ENCODE measurements around the gene CDKN1A. TPM values are rescaled to one million over a fixed set of nuclear protein-coding genes. Genes with fewer than 3 reads are reported as not detected.

The CDKN1A gene
- polyA plus RNA-seq, result 100 to 1,000 TPM in 2 of 3 donors, 10 to 100 TPM in 1; 92.4 to 540 (median 441) TPM

DNA sequence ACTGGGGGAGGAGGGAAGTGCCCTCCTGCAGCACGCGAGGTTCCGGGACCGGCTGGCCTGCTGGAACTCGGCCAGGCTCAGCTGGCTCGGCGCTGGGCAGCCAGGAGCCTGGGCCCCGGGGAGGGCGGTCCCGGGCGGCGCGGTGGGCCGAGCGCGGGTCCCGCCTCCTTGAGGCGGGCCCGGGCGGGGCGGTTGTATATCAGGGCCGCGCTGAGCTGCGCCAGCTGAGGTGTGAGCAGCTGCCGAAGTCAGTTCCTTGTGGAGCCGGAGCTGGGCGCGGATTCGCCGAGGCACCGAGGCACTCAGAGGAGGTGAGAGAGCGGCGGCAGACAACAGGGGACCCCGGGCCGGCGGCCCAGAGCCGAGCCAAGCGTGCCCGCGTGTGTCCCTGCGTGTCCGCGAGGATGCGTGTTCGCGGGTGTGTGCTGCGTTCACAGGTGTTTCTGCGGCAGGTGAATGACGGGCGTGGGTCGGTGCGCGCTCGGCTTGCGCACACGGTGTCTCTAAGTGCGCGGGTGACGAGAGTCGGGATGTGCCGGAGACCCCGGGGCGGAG, at the start of gene CDKN1A:
Gene CDKN1A (plus strand): TSS at position 227 of the 555 bp plus-strand sequence. CDS start 5,388 bp downstream, outside the sequence.
- WGBS, 3 donors, result 0 to 1% (median 1%) methylated on average over 56 to 63 of the region's 63 CpGs
- H3K27ac ChIP-seq (ENCODE audit: low read depth, low read length), result peak within 1 kb of the TSS; percentile 13

DNA sequence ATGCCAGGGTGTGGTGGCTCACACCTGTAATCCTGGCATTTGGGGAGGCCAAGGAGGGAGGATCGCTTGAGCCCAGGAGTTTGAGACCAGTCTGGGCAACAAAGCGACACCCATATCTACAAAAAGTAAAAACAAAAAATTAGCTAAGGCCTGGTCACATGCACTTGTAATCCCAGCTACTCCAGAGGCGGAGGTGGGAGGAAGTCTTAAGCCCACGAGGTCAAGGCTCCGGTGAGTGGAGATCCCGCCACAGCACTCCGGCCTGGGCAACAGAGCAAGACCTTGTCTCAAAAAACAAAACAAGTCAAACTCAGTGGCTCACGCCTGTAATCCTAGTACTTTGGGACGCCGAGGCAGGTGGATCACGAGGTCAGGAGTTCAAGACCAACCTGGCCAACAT, 48.7 kb upstream of the CDKN1A start:
- WGBS, 3 donors, result 92 to 94% (median 92%) methylated on average over 11 of the region's 11 CpGs
- no peak overlapping the region for H3K27ac ChIP-seq (ENCODE audit: low read depth, low read length)

GRCh38 chr6:36631326-36632011, 47.0 kb upstream of the CDKN1A start:
- H3K27ac ChIP-seq (ENCODE audit: low read depth, low read length), result no peak overlapping the region
- WGBS, 3 donors, result 83 to 88% (median 84%) methylated on average over 14 of the region's 14 CpGs

DNA sequence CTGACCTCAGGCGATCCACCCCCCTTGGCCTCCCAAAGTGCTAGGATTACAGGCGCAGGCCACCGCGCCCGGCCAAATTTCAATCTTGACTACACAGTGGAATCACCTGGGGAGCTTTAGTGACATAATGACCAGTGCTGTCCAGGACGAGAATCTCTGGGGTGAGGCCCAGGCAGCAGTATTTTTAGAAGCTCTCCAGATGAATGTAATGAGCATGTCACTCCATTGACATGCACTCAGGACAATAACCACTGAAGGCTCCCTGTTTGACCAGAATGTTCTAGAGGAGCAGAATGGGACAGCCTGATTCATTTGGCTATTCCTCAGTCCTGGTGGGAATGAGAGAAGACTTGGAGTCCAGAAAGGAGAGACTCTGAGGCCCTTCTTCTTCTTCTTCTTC, 45.1 kb upstream of the CDKN1A start:
- H3K27ac ChIP-seq (ENCODE audit: low read depth, low read length), result no peak overlapping the region
- 92 to 96% (median 94%) methylated on average over 6 of the region's 6 CpGs for WGBS, 3 donors

DNA sequence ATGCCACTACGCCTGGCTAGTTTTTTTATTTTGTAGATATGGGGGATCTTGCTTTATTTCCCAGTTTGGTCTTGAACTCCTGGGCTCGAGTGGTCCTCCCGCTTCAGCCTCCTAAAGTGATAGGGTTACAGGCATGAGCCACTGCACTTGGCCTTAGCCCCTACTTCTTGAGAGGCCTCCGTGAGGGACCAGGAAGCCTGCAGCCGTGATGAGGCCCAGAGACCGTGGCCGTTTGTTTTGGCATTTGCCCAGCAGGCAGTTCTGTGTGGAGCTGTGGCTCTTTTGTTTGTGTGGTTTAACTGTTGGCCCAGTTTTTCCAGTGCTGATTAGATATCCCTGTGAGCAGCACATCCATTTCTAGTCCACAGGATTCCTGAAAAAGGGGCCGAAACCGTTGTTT, 44.6 kb upstream of the CDKN1A start:
- 26 to 46% (median 36%) methylated on average over 9 of the region's 9 CpGs for WGBS, 3 donors
- H3K27ac ChIP-seq (ENCODE audit: low read depth, low read length), result no peak overlapping the region

- WGBS, 3 donors, result 85 to 87% (median 85%) methylated on average over 16 of the region's 16 CpGs
- H3K27ac ChIP-seq (ENCODE audit: low read depth, low read length), result no peak overlapping the region
Observed at GRCh38 chr6:36634317-36635108, 44.0 kb upstream of the CDKN1A start.

GRCh38 chr6:36636283-36636682, 42.2 kb upstream of the CDKN1A start:
- WGBS, 3 donors, result 56 to 72% (median 59%) methylated on average over 5 of the region's 5 CpGs
- no peak overlapping the region for H3K27ac ChIP-seq (ENCODE audit: low read depth, low read length)

DNA sequence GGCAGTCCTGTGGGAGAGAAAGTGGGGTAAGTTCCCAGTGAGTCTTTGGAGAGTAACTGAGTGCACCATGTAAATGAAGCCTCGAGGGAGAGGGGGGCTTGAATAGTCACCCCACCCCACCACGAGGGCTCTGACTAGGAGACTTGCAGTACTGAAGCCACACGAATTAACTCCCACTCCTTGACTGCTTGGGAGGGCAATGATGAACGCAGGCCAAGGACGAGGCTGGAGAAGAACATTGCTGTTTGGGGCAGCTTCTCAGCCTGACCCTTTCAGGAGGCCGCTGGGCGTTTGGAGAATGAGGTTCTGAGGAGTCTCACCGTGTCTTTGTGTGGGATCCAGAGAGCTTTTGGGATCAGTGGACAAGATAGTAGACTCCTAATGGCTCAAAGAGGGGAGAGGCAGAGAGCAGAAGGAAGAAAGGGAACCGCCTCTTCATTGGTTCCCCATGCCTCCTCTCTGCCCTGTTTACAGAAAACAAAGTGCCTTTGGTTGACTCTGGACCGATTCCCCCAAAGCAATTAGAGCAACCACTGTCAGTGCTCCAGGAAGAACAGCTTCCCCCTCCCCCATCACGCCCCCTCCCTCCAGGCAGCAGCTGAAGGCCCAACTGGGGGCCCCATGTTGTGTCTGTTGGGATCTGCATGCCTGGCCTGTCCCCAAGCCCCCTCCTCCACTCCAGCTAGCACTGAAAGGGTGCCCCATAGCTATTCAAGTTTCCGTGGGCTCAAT, 41.7 kb upstream of the CDKN1A start:
- H3K27ac ChIP-seq (ENCODE audit: low read depth, low read length), result no peak overlapping the region
- 77 to 88% (median 82%) methylated on average over 12 of the region's 12 CpGs for WGBS, 3 donors

DNA sequence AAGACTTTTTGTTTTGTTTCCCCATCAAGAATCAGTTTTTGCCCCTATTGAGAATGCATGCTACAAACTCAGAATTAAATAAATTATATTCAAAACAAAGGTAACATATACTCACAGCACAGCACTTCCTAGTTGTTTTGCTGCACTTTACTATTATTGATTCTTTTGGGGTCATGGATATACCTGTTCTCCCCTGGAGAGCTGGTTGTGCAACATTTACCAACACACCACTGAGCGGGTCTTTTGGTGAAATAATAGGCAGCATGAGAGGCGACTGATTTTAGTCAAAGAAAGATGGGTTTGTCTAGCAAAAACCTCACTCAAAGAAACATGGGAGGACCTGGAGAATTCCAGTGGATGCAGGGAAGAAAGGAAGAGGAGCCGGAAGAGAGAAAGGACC, 39.9 kb upstream of the CDKN1A start:
- WGBS, 3 donors, result 82 to 96% (median 95%) methylated on average over 3 of the region's 3 CpGs
- H3K27ac ChIP-seq (ENCODE audit: low read depth, low read length), result no peak overlapping the region

GRCh38 chr6:36639171-36639808, 39.2 kb upstream of the CDKN1A start:
- no peak overlapping the region for H3K27ac ChIP-seq (ENCODE audit: low read depth, low read length)
- WGBS, 3 donors, result 90 to 91% (median 90%) methylated on average over 11 of the region's 11 CpGs

DNA sequence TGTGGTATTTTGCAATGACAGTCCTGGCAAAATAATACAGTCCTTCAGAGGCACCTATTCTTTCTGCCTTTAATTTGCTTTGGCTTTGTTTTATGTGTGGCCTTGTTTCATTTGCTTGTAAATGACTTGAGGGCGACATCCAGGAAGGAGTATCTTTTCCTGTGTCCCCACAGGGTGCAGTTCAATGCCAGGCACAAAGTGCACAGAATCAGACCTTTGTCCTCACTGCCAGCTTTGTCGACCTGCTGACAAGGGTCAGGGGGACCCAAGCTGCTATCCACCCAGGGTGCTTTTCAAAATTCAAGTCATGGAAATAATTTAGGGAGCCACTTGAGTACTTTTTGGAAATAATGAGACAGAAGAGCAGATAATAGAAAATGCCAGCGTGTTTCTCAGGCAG, 37.0 kb upstream of the CDKN1A start:
- no peak overlapping the region for H3K27ac ChIP-seq (ENCODE audit: low read depth, low read length)
- WGBS, 3 donors, result 77 to 83% (median 79%) methylated on average over 3 of the region's 3 CpGs

- WGBS, 3 donors, result 13 to 48% (median 45%) methylated on average over 8 of the region's 8 CpGs
- no peak overlapping the region for H3K27ac ChIP-seq (ENCODE audit: low read depth, low read length)
Observed at GRCh38 chr6:36642913-36643817, 35.3 kb upstream of the CDKN1A start.

DNA sequence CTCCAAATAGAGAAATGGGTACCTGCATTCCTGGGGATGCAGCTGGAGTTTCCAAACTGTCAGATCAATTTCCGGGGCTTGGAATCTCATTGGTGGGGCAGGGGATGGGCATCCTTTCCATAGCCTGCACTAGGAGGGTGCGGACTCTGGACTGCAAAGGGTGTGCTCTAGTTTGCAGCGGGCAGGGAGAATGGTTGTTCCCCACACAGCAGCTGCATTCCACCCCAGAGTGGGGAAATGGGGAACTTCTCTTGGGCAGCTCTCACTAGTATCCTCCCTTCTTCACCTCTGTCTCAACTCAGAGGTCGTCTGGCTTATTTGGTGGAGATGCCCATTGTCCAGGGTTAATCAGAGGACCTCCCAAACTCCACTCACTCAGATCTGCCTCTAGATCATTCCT, 34.5 kb upstream of the CDKN1A start:
- WGBS, 3 donors, result 81 to 90% (median 84%) methylated on average over 4 of the region's 4 CpGs
- no peak overlapping the region for H3K27ac ChIP-seq (ENCODE audit: low read depth, low read length)

DNA sequence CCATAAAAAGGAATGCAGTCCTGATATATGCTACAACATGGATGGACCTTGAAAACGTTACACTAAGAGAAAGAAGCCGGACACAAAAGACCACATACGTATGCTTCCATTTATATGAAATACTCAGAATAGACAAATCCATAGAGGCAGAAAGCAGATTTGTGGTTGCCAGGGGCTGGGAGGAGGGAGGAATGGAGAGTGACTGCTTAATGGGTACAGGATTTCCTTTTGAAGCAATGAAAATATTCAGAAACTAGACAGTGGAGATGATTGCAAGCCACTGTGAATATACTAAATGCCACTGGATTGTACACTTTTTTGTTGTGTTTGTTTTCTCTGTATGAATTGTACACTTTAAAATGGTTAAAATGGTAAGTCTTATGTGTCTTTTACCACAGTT, 29.4 kb upstream of the CDKN1A start:
- H3K27ac ChIP-seq (ENCODE audit: low read depth, low read length), result no peak overlapping the region
- WGBS, 3 donors, result 79 to 87% (median 83%) methylated on average over 3 of the region's 3 CpGs

- no peak overlapping the region for H3K27ac ChIP-seq (ENCODE audit: low read depth, low read length)
- 57 to 79% (median 63%) methylated on average over 13 of the region's 13 CpGs for WGBS, 3 donors
Observed at GRCh38 chr6:36649701-36650484, 28.6 kb upstream of the CDKN1A start.

GRCh38 chr6:36650848-36651478, 27.6 kb upstream of the CDKN1A start:
- H3K27ac ChIP-seq (ENCODE audit: low read depth, low read length), result no peak overlapping the region
- WGBS, 3 donors, result 30 to 43% (median 40%) methylated on average over 2 of the region's 2 CpGs

Data from adipose tissue (tissue), 3 donors.